Activated CD8-positive, alpha-beta memory T cell treated with anti-CD3 and anti-CD28 coated beads, Interleukin-2, amount 50 U/mL, for 48 hours (primary cell): ENCODE data around the gene HEXD.
A peak's percentile ranks its signal among the peaks of the same experiment; 100 is the strongest.
"Not testable (repeated sequence)": the region's sequence is repeated elsewhere in the genome, so short reads cannot be mapped to it uniquely, and the experiment has no call there.

Source experiments
- DNase-seq: peaks from one replicate; pipeline ENCODE4 v3.0.0-alpha.2; 2020

The HEXD gene

DNA sequence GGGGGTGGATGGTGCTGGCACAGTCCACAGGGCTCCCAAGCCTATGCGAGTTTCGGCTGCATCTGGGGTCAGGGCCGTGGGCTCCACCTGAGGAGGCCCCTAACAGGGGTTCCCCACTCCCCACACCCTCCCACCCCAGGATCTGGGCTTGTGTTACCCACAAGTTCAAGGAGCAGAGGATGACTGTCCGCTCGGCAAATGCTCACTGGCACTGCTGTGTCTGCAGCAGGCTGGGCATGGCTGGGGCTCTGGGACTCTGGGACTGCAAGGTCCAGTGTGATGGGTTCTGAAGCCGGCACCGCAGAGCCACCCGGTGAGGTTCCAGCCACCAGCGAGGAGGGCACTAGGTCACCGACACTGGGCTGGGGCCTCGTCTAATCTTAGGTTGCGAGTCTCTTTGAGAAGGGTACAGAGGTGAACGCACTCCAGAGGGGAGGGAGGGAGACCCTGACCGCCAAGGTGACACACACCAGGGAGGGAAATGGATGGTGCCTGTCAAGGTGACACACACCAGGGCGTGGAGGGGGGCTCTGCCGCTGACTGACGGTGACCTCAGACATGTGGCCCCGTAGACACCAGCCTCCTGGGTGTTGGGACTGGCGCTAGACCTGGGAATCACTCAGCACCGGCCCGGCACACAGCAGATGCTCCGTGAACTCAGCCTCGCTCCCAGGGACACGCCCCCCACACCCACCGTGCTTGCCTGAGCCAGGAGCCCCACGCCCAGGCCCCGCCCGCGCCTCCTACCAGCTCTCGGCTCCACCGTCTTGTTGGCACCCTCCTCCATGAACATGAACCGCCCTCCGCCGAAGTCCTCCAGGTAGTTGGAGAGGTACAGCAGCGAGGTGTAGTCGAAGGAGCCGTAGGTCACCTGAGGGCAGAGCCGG, 20.5 kb upstream of the HEXD start:
- DNase-seq, result no peak

DNA sequence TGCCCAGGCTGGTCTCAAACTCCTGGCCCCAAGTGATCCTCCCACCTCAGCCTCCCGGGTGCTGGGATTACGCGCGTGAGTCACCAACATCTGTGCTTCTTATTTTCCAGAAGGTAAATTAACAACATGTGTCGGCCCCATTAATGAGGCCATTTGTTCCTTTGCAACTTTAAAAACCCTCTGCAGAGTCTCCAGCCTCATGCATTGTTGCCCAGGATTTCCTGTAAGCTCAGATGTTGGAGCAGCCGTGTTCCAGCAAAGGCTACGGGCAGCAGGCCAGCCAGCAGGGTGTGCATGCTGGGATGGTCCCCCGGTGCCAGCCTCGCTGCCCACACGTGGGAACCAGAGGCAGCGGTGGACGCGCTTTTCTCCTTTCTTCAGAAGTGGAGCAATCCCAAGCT, 19.1 kb upstream of the HEXD start:
- no peak for DNase-seq

DNA sequence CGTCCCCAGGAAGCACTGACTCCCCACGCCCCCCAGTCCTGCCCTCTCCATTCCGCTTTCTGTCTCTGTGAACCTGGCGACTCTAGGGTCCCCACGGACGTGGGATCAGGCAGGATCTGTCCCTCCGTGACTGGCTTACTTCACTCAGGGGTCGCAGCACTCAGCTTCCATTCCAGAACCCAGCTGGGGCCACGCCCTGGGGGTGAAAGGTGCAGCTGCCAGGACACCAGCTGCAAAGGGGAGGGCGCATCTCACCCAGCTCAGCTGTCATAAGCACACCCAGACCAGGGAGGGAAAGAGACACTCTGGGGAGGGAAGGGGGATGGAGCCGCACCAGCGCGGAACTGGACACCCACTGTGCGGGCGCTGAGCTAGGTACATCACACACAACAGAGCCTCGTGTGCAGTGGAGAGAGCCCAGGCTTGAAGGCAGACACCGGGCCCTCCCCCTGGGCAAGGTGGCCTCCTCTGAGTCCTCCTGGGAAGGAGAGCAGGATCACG, 18.5 kb upstream of the HEXD start:
- no peak for DNase-seq

DNA sequence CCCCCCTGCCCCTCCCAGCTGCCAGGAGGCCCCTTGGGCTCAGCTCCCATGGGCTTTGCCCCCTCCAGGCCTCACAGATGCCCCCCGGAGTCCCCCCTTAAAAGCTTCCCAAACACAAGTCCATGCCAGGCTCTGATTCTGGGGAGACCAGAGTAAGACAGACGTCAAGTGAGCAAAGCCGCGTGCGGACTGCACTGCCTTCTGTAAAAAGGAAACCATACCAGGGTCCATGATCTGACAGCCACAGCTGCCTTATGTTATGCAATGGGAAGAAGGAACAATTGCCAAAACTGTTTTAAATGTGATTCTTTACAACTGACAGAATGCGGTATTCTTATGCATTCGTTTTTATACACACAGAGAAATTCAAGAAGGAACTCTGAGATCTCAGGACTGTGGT, 17.9 kb upstream of the HEXD start:
- DNase-seq, result no peak

DNA sequence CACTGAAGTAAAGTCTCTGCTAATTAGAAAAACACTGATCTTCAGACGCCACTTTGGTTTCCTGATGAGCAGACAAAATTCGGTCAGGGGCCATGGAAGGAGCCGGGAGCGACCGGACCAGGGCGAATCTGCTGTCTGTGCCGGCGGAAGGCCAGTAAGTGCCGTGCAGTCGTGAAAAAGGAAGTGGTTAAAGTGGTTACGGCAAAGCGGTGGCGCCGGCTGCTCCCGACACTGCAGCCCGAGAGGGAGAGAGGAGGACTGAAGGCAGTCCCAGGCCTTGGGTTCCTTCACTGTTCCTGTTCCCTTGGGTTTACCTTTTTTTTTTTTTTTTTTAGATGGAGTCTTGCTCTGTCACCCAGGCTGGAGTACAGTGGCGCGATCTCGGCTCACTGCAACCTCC, 17.3 kb upstream of the HEXD start:
- DNase-seq, result peak; percentile 80

DNA sequence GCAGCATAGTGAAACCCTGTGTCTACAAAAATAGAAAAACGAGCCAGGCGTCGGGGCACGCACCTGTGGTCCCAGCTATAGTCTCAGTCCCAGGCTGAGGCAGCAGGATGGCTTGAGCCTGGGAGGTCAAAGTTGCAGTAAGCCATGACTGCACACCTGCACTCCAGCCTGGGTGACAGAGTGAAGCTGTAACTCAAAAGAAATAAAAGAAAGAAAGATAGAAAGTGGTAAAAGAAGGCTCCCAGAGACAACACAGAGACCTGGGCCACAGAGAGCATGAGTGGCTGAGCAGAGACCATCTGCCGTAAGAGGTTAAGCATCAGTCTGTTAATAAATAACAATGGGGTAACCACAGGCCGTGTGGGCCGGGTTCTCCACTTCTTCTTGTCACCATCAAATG, 15.3 kb upstream of the HEXD start:
- no peak for DNase-seq

DNA sequence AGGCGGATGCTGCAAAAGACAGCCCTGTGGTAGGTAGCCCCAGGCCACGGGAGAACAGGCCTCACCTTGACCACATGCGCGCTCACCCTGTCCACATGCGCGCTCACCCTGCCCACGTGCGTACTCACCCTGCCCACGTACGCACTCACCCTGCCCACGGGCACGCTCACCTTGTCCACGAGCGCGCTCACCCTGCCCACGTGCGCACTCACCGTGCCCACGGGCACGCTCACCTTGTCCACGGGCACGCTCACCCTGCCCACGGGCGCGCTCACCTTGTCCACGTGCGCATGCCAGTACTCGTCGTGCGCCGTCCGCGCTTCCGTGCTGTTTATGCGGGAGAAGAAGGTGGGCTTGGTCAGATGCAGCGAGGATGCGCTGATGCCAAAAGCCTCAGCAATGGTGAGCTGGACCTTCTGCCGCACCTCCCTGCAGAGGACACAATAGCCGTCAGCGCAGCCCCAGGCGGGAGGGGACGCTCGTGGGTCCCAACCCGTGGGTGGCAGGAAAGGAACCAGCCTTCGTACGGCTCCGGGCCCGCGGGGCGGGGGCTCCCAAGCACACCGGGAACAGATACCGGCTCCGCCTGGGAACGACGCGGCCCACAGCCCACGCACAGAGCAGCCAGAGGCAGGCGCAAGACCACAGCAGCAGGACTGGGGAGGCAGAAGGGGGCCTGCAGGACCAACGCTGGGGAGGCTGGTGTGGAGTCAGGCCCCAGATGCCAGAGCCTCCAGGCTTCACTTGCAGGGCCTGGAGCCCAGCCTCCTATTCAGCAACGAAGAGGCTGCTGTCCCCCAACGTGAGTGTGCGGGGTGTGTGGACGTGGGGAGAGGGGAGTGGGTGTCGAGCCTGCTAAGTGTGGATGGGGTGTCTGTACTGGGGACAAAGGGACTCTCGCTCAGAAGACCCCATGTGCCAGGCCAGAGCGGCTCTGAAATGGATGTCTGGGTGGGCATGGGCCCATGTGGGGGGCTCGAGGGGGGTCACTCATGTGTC, 14.2 kb upstream of the HEXD start:
- no peak for DNase-seq

DNA sequence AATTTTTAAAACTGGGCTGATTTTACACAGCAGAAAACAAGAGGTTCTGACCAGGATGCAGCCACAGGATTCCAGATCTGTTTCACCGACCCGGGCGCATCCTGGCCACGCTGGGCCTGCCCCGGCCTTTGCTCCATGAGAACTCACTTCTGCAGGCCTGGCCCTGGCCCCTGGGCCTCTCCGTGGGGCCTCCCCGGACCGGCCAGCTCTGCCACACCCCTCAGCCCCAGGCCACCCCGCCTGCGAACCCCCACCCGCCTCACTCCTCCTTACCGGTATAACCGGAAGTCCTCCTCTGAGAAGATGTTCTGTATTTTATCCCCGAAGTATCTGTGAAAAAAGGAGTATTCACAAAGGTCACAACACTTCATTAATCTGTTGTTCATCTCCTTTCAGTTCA, 13.1 kb upstream of the HEXD start:
- DNase-seq, result no peak

DNA sequence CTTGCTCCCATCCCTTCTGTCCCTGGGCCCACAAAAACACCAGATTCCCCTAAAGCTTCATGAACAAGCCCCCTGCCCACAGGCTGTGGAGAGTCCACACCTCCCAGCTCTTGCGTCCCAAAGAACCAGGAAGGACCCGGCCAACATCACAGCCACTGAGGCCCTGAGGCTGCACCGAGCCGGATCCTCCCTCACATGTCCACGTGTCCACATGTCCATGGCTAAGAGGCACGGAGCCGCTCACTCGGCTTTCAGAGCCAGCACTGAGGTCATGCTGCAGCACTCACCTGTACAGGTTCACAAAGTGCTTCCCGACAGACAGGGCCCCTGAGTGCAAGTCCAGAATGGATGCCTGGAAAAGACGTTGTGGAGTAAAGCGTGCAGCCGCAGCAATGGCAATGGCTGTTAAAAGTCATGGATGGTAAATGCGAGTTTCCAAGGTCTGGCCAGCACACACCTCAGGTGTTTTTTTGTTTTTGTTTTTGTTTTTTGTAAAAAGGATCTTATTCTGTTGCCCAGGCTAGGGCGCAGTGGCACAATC, 11.9 kb upstream of the HEXD start:
- no peak for DNase-seq

DNA sequence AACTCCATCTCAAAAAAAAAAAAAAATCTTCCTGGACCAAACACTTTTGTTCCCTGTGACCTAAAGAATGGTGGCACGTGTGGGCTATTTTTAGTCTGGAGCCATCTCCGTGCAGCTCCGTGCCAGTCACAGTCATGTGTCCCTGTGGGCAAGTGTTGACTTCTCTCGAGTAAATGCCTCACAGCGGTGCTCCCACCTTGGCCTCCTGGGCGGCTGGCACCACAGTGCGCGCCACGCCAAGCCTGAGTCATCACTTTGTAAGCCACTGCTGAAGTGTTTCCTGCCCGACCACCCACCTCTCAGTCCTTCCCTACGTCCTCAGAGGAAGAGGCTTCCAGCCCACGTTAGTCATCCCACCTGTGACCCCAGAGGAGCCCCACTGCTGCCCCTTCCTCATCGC, 10.9 kb upstream of the HEXD start:
- DNase-seq, result no peak

DNA sequence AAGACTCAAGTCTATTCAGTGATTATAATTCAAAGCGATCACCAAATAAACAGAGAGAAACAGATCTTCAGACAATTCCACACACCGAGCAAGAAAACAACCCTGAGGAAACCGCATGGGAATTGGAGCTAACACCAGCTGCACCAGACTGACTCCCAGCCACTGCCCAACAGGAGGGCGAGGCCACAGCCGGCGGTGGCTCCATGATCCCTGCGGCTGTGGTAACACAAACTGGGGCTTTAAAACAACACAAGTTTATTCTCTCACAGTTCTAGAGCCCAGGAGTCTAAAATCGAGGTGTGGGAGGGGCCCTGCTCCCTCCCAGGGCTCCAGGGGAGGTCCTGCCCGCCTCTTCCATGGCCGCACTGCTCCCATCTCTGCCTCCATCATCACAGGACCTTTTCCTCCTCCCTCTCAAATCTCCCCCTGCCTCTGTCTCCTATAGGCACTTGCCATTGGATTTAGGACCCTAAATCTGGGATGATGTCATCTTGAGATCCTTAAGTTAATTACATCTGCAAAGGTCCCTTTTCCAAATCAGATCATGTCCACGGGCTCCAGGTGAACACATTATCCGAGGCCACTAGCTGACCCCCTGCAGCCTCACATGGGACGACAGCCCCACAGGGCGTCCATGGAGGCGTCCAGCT, 9.7 kb upstream of the HEXD start:
- no peak for DNase-seq

DNA sequence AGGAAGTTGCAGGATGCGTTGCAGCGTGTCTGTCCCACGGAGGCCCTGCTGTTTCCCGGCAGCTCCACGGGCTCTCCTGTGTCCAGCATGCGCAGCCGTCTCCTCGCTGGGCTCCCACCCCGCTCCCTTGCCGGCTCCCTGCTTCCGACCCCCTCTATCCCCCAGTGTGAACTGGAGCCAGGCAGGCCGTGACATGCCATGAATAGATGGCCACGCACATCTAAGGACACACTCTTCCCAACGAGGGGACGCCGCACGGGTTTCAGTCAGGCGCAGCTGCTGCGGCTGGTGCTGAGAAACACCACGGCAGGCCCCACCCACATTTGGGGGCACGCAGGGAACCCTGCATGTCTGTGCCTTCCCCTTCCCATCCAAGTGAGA, 9.2 kb upstream of the HEXD start:
- DNase-seq, result no peak

DNA sequence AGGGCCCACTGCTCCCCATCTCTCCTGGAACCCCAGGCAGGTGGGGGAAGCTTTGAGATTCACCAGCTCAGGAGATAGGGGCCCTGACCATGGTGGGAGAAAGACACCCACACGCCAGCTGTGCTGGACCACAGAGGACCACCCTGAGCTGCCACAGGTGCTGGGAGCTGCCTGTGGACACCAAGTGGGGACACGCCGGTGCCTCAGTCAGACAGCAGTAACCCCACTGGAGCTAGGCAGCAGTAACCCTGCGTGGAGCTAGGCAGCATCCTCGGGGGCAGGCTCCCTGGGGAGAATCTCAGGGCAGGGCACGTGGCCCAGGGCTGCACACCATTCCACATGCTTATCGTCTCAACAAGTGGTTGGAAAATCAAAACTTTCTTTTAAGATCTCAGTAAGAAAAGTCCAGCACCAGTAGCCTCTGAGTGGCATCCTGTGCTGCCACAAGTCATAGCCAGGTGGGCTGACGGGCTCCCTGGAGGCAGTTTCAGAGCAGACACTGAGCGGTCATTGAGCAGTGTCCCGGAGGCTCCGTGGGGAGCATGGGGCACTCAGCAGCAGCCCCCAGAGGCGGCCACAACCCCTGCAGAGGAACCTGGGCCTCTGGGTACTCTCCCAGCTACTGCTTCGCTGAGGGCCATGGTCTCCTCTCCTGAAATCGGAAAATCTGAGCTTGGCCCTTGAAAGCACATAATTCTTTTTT, 8.0 kb upstream of the HEXD start:
- no peak for DNase-seq

DNA sequence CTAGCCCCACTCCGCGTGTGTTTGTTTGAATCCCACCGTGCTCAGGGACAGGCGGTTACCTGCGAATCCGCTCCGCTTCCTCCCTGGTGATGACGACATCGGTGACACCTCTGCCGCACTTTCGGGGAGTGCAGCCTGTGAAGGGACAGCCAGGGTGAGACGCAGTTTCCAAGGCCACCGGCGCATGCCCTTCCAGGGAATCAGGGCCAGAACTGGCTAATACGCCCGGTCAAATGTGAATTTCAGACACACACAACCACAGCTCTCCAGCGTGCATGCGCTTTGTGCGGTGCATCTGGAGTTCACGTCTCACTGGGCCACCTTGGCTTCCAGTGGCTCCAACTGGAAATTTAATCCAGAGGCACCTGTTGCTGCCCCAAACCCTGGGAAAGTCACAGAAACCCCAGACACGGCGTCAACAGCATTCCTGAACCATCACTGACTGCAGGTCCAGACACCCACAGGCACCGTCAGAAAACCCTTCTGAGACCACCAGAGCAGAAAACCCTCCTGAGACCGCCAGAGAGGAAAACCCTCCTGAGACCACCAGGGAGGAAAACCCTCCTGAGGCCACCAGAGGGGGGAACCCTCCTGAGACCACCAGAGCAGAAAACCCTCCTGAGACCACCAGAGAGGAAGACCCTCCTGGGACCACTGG, 6.6 kb upstream of the HEXD start:
- no peak for DNase-seq

DNA sequence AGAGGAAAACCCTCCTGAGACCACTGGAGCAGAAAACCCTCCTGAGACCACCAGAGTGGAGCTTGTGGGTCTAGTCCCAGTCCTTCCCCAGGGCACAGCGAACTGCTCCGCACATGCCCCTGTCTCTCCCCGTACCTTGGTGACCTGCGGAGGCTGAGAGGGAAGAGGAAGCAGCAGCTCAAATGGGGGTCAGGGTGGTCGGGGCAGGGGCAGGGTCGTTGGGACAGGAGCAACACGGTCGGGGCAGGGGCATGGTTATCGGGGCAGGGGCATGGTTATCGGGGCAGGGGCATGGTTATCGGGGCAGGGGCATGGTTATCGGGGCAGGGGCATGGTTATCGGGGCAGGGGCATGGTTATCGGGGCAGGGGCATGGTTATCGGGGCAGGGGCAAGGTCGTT, 6.1 kb upstream of the HEXD start:
- not testable (repeated sequence) for DNase-seq

DNA sequence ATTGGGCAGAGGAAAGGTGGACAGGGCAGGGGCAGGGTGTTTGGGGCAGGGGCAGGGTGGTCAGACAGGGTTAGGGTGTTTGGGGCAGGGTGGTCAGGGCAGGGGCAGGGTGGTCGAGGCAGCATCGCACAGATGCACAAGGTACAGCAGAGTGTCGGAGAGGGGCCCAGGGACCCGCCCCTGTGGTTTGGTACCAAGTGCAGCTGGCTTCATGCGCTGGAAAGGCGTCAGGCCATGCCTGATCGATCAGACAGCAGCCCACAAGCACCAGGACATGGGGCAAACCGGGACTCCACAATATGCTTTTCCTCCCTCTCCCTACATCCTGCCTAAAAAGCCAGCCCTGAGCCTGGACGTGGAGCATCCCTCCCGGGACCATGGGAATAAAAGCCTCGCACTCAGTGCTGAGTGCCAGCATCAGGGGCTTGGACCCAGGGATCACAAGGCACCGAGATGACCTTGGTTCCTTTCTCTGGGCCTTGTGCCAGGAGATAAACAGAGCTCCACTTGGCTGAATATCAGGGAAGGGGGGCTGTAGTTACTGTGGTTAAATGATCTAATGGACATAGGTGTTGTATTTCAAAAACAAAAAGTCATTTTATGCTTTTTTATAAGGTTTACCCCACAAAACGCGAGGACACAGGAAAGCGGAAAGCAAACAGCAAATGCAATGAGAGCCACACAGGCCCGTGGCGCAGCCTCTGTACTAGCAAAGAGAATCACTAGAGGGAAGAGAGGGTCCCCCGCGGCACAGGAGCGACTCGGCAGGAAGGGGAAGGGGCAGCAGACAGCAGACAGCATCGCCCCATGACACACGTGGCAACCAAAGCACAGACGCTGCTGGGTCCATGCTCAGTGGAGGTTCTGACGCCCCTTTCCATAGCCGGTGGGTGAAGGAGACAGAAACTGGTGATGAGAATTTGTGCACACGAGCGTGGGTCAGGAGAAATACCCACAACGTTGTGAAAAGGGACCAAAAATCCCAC, 5.3 kb upstream of the HEXD start:
- DNase-seq, result no peak

DNA sequence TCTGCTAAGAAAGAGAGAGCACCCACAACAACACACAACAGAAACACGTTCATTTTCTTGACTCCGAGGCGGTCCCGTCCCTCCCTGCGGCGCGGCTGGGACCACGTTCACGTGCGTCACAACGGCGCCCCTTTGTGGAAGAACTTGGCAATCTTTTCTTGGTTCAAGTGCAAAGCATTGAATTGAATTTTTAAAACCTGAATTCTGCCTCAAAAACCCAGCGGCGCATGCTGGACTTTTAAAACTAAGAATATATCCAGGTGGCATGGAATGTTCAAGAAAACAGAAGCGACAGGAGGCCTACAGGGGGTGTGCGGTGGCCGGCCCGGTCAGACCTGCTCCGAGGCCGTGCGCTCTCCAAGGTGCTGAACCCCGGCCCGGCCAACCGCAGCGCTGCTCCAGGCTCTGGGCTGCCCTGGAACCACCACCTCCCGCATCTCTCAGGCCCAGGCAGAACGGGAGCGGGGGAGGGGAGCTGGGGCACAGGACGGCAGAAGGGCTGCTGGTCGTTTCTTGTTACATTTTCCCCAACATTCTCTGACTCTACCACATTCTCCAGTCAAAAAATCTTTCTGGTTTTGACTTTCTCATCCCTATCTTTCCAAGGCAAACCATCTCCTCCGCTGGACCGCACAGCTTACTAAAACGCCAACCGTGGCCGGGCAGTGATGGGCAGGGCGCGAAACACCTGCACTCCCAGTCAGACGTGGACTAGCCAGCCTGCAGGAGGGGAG, 3.4 kb upstream of the HEXD start:
- peak; percentile 86 for DNase-seq

DNA sequence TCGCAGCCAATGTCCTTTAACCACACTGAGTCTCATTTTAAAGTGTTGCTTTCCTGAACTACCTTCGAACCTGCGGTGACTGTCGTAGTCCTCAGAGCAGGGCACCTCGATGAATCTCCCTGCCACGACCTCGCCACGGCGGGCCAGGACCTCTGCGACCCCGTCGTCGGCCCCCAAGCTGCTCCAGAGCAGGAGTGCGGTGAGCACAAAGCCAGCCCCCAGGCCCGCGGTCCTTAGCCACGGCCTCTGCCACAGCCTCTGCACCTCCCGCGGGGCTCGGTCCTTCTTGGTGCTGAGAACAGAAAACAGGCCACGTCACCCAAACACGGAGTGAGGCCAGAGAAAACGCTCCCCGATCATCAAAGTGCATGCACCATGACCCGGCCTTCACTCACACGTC, 2.8 kb upstream of the HEXD start:
- no peak for DNase-seq

DNA sequence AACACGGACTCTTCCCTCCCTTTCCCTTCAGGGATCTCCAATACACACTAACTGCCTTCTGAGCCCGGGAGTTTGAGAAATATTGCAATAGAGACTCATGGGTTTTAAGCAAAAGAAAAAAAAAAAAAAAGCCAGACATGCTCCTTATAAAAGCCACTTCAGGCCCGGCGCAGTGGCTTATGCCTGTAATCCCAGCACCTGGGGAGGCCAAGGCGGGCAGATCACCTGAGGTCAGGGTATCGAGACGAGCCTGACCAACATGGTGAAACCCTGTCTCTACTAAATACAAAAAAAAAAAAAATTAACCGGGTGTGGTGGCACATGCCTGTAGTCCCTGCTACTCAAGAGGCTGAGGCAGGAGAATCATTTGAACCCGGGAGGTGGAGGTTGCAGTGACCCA, 2.4 kb upstream of the HEXD start:
- DNase-seq, result no peak

DNA sequence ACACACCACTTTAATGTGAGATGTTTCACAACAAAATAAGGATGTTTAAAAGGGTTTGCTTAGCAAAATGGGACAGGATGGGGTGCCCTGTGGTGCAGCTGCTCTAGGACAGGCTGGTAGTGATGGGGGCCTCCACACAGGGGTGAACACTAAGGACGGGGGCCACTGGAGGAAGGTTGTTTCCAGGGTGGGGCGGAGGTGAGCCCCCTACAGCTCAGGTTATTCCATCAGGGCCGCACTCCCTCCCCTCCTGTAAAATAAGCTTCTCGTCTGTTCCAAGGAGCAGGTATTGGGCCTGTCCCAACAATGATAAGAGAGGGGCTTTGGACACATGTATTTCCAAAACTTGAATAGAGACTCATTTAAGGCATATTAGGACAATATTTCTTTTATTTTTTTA, 1.9 kb upstream of the HEXD start:
- DNase-seq, result no peak
